Adrenal gland (tissue), 5 donors: ENCODE measurements around the gene AGK.

Experiments
- CTCF ChIP-seq, 6 experiments: fragments of 450-650 bp in 4 of 6; fragments of 200-600 bp in 2 of 6; sonication (generic) in 1 of 6; IDR thresholded peaks; 1 replicate in 5 of 6; 2 replicates in 1 of 6; pipeline versions ENCODE4 v1.5.1 to v1.8.0; 2016 to 2021; ENCODE audit warnings: antibody characterized with exemption in 6 of 6, mild to moderate bottlenecking in 2 of 6, moderate library complexity in 1 of 6
- POLR2A ChIP-seq, 2 donors: fragments of 450-650 bp; IDR thresholded peaks; one replicate each; pipeline ENCODE4 v1.6.1; 2017; ENCODE audit warnings: antibody characterized with exemption in 2 of 2, mild to moderate bottlenecking in 2 of 2, moderate library complexity in 1 of 2
- donor health status: DM: no; HTN: no; CAD: no.

- TF ChIP-seq CTCF (IDR thresholded peaks at IDR 0.05) (no peak), POLR2A (IDR thresholded peaks at IDR 0.05) (no peak)
Measured at GRCh38 chr7:141640239-141640840, 89.1 kb downstream of the AGK start.
